Measurements from ENCODE around the gene PPP1R3G. TPM values are rescaled to one million over a fixed set of nuclear protein-coding genes. Genes with fewer than 3 reads are reported as not detected.

Gene PPP1R3G
- total and polyA plus RNA-seq, 2 of the 13 experiments (the other 11 are each of a cell fraction or from before 2014, with no cell fraction given), result 1.2 to 1.3 TPM

- 8% methylated on average over 2 of the region's 2 CpGs for WGBS (ENCODE audit: low lambda C conversion rate)
- no peaks in the 10 kb centered on the region for H4K20me1 ChIP-seq (ENCODE audit: insufficient read depth, low read length)
- no peak for DNase-seq (ENCODE audit: low spot score)
- ChIA-PET POLR2A (no interaction called here), CTCF (ENCODE audit: low intra/inter-chr PET ratio, low total read pairs) (no interaction called here)
- H3K4me2 ChIP-seq (ENCODE audit: low read depth, low read length), result no peak overlapping the region
- H3K4me3 ChIP-seq (replicated peaks in 1 of 3; ENCODE audit: insufficient read depth in 1 of 3, low read depth in 2 of 3, low read length in 3 of 3), result no peak overlapping the region
- no peaks in the 10 kb centered on the region for H3K36me3 ChIP-seq (replicated peaks in 1 of 2; ENCODE audit: control insufficient read depth in 1 of 2, insufficient read depth in 2 of 2, low read length in 2 of 2)
- H3K4me1 ChIP-seq (ENCODE audit: insufficient read depth, low read length), result no peaks in the 10 kb centered on the region
- intact Hi-C loops (cut with micrococcal nuclease; ENCODE audit: unreplicated experiment) (no loop called here), in situ Hi-C loops (cut with HindIII; ENCODE audit: extremely low pct_ligation_motif_present, low pct_unique_long_range_greater_than_20kb) (no loop called here)
- H3K9me3 ChIP-seq (ENCODE audit: low read length), result no peaks in the 10 kb centered on the region
- FAIRE-seq, result no peak
- H3K9ac ChIP-seq (ENCODE audit: insufficient read depth, low read depth, low read length), result no peak overlapping the region
- no peaks in the 10 kb centered on the region for H3K79me2 ChIP-seq (ENCODE audit: insufficient read depth, low read length)
- no peak overlapping the region for H3K27ac ChIP-seq (ENCODE audit: extremely low read length, insufficient read depth, low read length)
- no peak for TF ChIP-seq ZNF580 (CRISPR knock-in tag; IDR thresholded peaks at IDR 0.05; ENCODE audit: borderline replicate concordance, low read depth)
- TF ChIP-seq ZFP1 (CRISPR knock-in tag; IDR thresholded peaks at IDR 0.05), result no peak
- no peak for TF ChIP-seq CHD2 (IDR thresholded peaks at IDR 0.05; ENCODE audit: low read depth, low read length)
- no peak for TF ChIP-seq CREBL2 (CRISPR knock-in tag; IDR thresholded peaks at IDR 0.05; ENCODE audit: borderline replicate concordance)
- no peak for TF ChIP-seq NCOA2 (CRISPR knock-in tag; IDR thresholded peaks at IDR 0.05)
- TF ChIP-seq BATF2 (CRISPR knock-in tag; IDR thresholded peaks at IDR 0.05), result no peak
- no peak for TF ChIP-seq PHB2 (IDR thresholded peaks at IDR 0.05; ENCODE audit: partially characterized antibody)
- H2AFZ ChIP-seq (ENCODE audit: low read length), result no peak overlapping the region
- ATAC-seq, result no peak
- no peaks in the 10 kb centered on the region for H3K27me3 ChIP-seq (ENCODE audit: control insufficient read depth in 1 of 2, insufficient read depth in 2 of 2, low read length in 2 of 2)
- BruUV-seq (replicated peaks), result no TSS peak
These were observed 43.2 kb upstream of the PPP1R3G start for GRCh38 chr6:5041955-5042354.

- Histone ChIP-seq H3K4me3 (replicated peaks in 1 of 3; ENCODE audit: insufficient read depth in 1 of 3, low read depth in 2 of 3, low read length in 3 of 3) (no peak overlapping the region), H3K27ac (ENCODE audit: extremely low read length, insufficient read depth, low read length) (no peak overlapping the region), H3K27me3 (ENCODE audit: control insufficient read depth in 1 of 2, insufficient read depth in 2 of 2, low read length in 2 of 2) (no peaks in the 10 kb centered on the region), H3K9ac (ENCODE audit: insufficient read depth, low read depth, low read length) (no peak overlapping the region), H3K79me2 (ENCODE audit: insufficient read depth, low read length) (no peaks in the 10 kb centered on the region), H2AFZ (ENCODE audit: low read length) (no peak overlapping the region), H3K4me1 (ENCODE audit: insufficient read depth, low read length) (no peaks in the 10 kb centered on the region), H3K4me2 (ENCODE audit: low read depth, low read length) (no peak overlapping the region), H3K36me3 (replicated peaks in 1 of 2; ENCODE audit: control insufficient read depth in 1 of 2, insufficient read depth in 2 of 2, low read length in 2 of 2) (no peaks in the 10 kb centered on the region), H3K9me3 (ENCODE audit: low read length) (no peaks in the 10 kb centered on the region), H4K20me1 (ENCODE audit: insufficient read depth, low read length) (no peaks in the 10 kb centered on the region)
- no TSS peak for BruUV-seq (replicated peaks)
- in situ Hi-C loops (cut with HindIII; ENCODE audit: extremely low pct_ligation_motif_present, low pct_unique_long_range_greater_than_20kb) (no loop called here), intact Hi-C loops (cut with micrococcal nuclease; ENCODE audit: unreplicated experiment) (no loop called here)
- CTCF ChIA-PET (ENCODE audit: low intra/inter-chr PET ratio, low total read pairs), result no interaction called here
- POLR2A ChIA-PET, result no interaction called here
- WGBS (ENCODE audit: low lambda C conversion rate), result 49% methylated on average over 3 of the region's 3 CpGs
- TF ChIP-seq SALL1 (CRISPR knock-in tag; IDR thresholded peaks at IDR 0.05), result no peak
- TF ChIP-seq ATF7 (IDR thresholded peaks at IDR 0.05), result peak; percentile 39
- TF ChIP-seq ATF7 (CRISPR knock-in tag; IDR thresholded peaks at IDR 0.05), result no peak
- FAIRE-seq, result no peak
- no peak for ATAC-seq
- DNase-seq (ENCODE audit: low spot score), result no peak
These were observed 42.7 kb upstream of the PPP1R3G start for GRCh38 chr6:5042436-5042835.
